Measurements from ENCODE around the gene EXOC3. TPM values are rescaled to one million over a fixed set of nuclear protein-coding genes. Genes with fewer than 3 reads are reported as not detected.

EXOC3 gene
- total RNA-seq, 1 donor from 2014 or later: 19.2 TPM

DNA sequence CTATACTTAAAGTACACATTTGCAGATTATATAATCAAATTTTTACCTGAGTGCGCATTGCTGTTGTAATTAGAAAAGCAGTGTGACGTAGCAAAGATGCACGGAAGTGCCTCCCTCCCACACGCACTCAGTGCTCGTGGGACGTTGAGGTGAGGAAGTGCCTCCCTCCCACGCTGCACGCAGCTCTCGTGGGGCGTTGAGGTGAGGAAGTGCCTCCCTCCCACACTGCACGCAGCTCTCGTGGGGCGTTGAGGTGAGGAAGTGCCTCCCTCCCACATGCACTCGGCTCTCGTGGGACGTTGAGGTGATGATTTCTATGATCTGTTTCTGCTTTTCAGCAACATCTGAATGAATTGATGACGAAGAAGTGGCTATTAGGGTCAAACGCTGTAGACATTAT is 21.0 kb downstream of the EXOC3 start:
- no peak for TF ChIP-seq EZH2 (IDR thresholded peaks at IDR 0.05)
- TF ChIP-seq, protein P1, sequence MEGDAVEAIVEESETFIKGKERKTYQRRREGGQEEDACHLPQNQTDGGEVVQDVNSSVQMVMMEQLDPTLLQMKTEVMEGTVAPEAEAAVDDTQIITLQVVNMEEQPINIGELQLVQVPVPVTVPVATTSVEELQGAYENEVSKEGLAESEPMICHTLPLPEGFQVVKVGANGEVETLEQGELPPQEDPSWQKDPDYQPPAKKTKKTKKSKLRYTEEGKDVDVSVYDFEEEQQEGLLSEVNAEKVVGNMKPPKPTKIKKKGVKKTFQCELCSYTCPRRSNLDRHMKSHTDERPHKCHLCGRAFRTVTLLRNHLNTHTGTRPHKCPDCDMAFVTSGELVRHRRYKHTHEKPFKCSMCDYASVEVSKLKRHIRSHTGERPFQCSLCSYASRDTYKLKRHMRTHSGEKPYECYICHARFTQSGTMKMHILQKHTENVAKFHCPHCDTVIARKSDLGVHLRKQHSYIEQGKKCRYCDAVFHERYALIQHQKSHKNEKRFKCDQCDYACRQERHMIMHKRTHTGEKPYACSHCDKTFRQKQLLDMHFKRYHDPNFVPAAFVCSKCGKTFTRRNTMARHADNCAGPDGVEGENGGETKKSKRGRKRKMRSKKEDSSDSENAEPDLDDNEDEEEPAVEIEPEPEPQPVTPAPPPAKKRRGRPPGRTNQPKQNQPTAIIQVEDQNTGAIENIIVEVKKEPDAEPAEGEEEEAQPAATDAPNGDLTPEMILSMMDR (IDR thresholded peaks at IDR 0.05): no peak
- H3K4me2 ChIP-seq: no peak overlapping the region
- H3K4me1 ChIP-seq: no peaks in the 10 kb centered on the region
- H3K4me3 ChIP-seq: no peak overlapping the region
- no peaks in the 10 kb centered on the region for H3K9me3 ChIP-seq (ENCODE audit: low read depth)
- H3K27ac Mint-ChIP-seq: no peak overlapping the region
- H4K20me1 ChIP-seq (ENCODE audit: low read depth): no peaks in the 10 kb centered on the region
- no peak overlapping the region for H2AFZ ChIP-seq (replicated peaks)
- no peaks in the 10 kb centered on the region for H3F3A ChIP-seq (ENCODE audit: low read depth)
- no peaks in the 10 kb centered on the region for H3K4me1 Mint-ChIP-seq
- no peaks in the 10 kb centered on the region for H3K36me3 ChIP-seq
- no peaks in the 10 kb centered on the region for H3K27me3 ChIP-seq
- no peaks in the 10 kb centered on the region for H3K9me3 Mint-ChIP-seq
- H3K9ac ChIP-seq: no peak overlapping the region
- no peak overlapping the region for H3K4me3 Mint-ChIP-seq
- DNase-seq (ENCODE audit: low spot score): no peak
- H3K36me3 Mint-ChIP-seq: peaks cover 23% of the 10 kb centered on the region
- no peaks in the 10 kb centered on the region for H3K79me2 ChIP-seq (ENCODE audit: low read depth)
- H3K27ac ChIP-seq: no peak overlapping the region
- H3K27me3 Mint-ChIP-seq (ENCODE audit: insufficient read depth, low read depth): peaks cover 2% of the 10 kb centered on the region

DNA sequence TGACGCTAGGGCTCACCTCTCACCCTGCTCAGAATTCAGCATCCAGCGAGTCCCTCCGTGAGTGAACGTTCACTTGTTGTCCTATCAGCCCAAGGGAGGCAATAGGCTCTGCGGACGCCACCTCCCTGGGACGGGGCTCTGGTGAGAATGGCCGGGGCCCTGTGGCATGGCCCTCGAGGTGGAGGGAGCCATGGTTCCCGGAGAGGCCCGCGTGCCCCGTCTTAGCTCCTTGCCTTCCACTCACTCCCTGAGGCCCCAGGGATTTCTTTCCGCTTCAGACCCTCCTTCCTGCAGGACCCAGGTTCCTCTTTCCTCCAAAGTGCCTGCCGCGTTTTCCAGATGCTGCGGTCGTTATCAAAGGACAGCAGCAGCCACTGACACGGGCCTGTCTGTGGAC is 21.5 kb downstream of the EXOC3 start:
- no peak overlapping the region for H3K4me3 Mint-ChIP-seq
- no peak for DNase-seq (ENCODE audit: low spot score)
- H3K27ac ChIP-seq: no peak overlapping the region
- H3K27ac Mint-ChIP-seq: no peak overlapping the region
- H3K4me1 Mint-ChIP-seq: no peaks in the 10 kb centered on the region
- H3K4me1 ChIP-seq: no peaks in the 10 kb centered on the region
- no peak overlapping the region for H3K4me2 ChIP-seq
- peaks cover 2% of the 10 kb centered on the region for H3K27me3 Mint-ChIP-seq (ENCODE audit: insufficient read depth, low read depth)
- H3K9ac ChIP-seq: no peak overlapping the region
- no peaks in the 10 kb centered on the region for H3K9me3 Mint-ChIP-seq
- no peaks in the 10 kb centered on the region for H3K9me3 ChIP-seq (ENCODE audit: low read depth)
- H3K36me3 ChIP-seq: no peaks in the 10 kb centered on the region
- H3K27me3 ChIP-seq: no peaks in the 10 kb centered on the region
- H3F3A ChIP-seq (ENCODE audit: low read depth): no peaks in the 10 kb centered on the region
- TF ChIP-seq EZH2phosphoT487 (IDR thresholded peaks at IDR 0.05): no peak
- TF ChIP-seq, protein P1 (IDR thresholded peaks at IDR 0.05): no peak
- no peak for TF ChIP-seq EZH2 (IDR thresholded peaks at IDR 0.05)
- peaks cover 20% of the 10 kb centered on the region for H3K36me3 Mint-ChIP-seq
- H2AFZ ChIP-seq (replicated peaks): no peak overlapping the region
- no peaks in the 10 kb centered on the region for H3K79me2 ChIP-seq (ENCODE audit: low read depth)
- H3K4me3 ChIP-seq: no peak overlapping the region
- H4K20me1 ChIP-seq (ENCODE audit: low read depth): no peaks in the 10 kb centered on the region

DNA sequence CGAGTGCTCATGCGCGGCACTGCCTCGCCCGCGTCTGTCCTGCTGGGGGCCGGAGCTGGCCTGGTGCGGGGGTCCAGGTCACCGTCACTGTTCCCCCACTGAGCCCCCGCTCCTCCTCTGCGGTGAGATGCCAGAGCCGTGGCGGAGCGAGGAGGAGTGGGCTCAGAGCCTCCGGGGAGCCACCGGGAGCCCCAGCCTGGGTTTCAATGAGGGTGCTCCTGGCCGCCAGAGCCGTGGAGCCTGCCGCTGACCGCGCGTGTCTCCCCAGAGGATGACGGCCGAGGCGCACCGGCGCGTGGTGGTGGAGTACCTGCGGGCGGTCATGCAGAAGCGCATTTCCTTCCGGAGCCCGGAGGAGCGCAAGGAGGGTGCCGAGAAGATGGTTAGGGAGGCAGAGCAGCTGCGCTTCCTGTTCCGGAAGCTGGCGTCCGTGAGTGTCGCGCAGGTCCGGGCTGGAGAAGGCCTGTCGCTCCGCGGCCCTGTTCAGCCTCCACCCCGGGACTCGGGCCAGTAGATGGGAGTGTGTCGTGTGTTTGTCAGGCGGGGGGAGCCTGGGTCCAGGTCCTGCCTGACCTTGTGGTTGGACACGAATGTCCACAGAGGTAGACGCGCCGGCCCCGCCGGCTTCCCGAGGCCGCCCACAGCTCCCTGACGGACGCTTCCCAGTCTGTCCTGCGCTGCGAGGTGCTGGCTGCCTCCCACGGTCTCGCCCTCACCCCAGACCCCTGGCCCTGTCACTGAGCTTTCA is 22.0 kb downstream of the EXOC3 start:
- Histone ChIP-seq H3K4me3 (no peak overlapping the region), H3F3A (ENCODE audit: low read depth) (no peaks in the 10 kb centered on the region), H3K27me3 (no peaks in the 10 kb centered on the region), H3K9ac (no peak overlapping the region), H3K27ac (no peak overlapping the region), H2AFZ (replicated peaks) (no peak overlapping the region), H3K36me3 (no peaks in the 10 kb centered on the region), H3K79me2 (ENCODE audit: low read depth) (no peaks in the 10 kb centered on the region), H4K20me1 (ENCODE audit: low read depth) (no peaks in the 10 kb centered on the region), H3K9me3 (ENCODE audit: low read depth) (no peaks in the 10 kb centered on the region), H3K4me1 (no peaks in the 10 kb centered on the region), H3K4me2 (no peak overlapping the region)
- no peaks in the 10 kb centered on the region for H3K4me1 Mint-ChIP-seq
- TF ChIP-seq, protein P1 (IDR thresholded peaks at IDR 0.05): no peak
- TF ChIP-seq EZH2phosphoT487 (IDR thresholded peaks at IDR 0.05): no peak
- no peak for TF ChIP-seq EZH2 (IDR thresholded peaks at IDR 0.05)
- DNase-seq (ENCODE audit: low spot score): no peak
- peaks cover 2% of the 10 kb centered on the region for H3K27me3 Mint-ChIP-seq (ENCODE audit: insufficient read depth, low read depth)
- no peak overlapping the region for H3K27ac Mint-ChIP-seq
- peaks cover 15% of the 10 kb centered on the region for H3K36me3 Mint-ChIP-seq
- H3K9me3 Mint-ChIP-seq: no peaks in the 10 kb centered on the region
- H3K4me3 Mint-ChIP-seq: no peak overlapping the region

Measured in neural progenitor cell (in vitro differentiated cells).